Smooth muscle cell (in vitro differentiated cells): ENCODE measurements around the gene ADGRL2. TPM values are rescaled to one million over a fixed set of nuclear protein-coding genes. Genes with fewer than 3 reads are reported as not detected.

Experiments used
- DNase-seq: peaks from one replicate; lab custom pipeline; 2025; ENCODE audit not compliant: unreplicated experiment; lab: John Stamatoyannopoulos, UW
- H2AFZ ChIP-seq: fragments of 200-600 bp; sonication (generic); 2 replicates; pipeline ENCODE4 v1.6.0; 2016; ENCODE audit warnings: antibody characterized with exemption, low read depth, mild to moderate bottlenecking
- H3F3A ChIP-seq: fragments of 200-600 bp; sonication (generic); 2 replicates; pipeline ENCODE4 v1.6.0; 2017; ENCODE audit warnings: antibody characterized with exemption, low read depth
- H3K27ac ChIP-seq: fragments of 200-600 bp; sonication (generic); 2 replicates; pipeline ENCODE4 v1.5.1; 2016; ENCODE audit warnings: low read depth, mild to moderate bottlenecking
- H3K27me3 ChIP-seq: fragments of 200-600 bp; sonication (generic); 2 replicates; pipeline ENCODE4 v1.6.1; 2016; ENCODE audit warnings: low read depth, mild to moderate bottlenecking
- H3K36me3 ChIP-seq: fragments of 200-600 bp; sonication (generic); 2 replicates; pipeline ENCODE4 v1.5.1; 2016; ENCODE audit warnings: low read depth
- H3K4me1 ChIP-seq: fragments of 200-600 bp; sonication (generic); 2 replicates; pipeline ENCODE4 v1.5.1; 2016; ENCODE audit warnings: low read depth
- H3K4me2 ChIP-seq: fragments of 200-600 bp; sonication (generic); 2 replicates; pipeline ENCODE4 v1.6.0; 2016; ENCODE audit warnings: mild to moderate bottlenecking
- H3K4me3 ChIP-seq: fragments of 200-600 bp; sonication (generic); 2 replicates; pipeline ENCODE4 v1.5.1; 2016; ENCODE audit warnings: mild to moderate bottlenecking
- H3K79me2 ChIP-seq: fragments of 200-600 bp; sonication (generic); 2 replicates; pipeline ENCODE4 v1.6.0; 2016; ENCODE audit warnings: low read depth, mild to moderate bottlenecking
- H3K9ac ChIP-seq: fragments of 200-600 bp; sonication (generic); 2 replicates; pipeline ENCODE4 v1.6.0; 2016; ENCODE audit warnings: low read depth
- H3K9me3 ChIP-seq: fragments of 200-600 bp; sonication (generic); replicated peaks from 2 replicates; pipeline ENCODE4 v1.5.1; 2016; ENCODE audit warnings: low read depth
- H4K20me1 ChIP-seq: fragments of 200-600 bp; sonication (generic); 2 replicates; pipeline ENCODE4 v1.6.0; 2016; ENCODE audit warnings: low read depth
- CTCF ChIP-seq: fragments of 200-600 bp; sonication (generic); IDR thresholded peaks from 2 replicates; pipeline ENCODE4 v1.5.1; 2017; ENCODE audit warnings: borderline replicate concordance, mild to moderate bottlenecking, antibody characterized with exemption; ENCODE audit not compliant: insufficient read depth, poor library complexity, severe bottlenecking
- WGBS: methylation state at CpG from one replicate; pipeline ENCODE4 v1.1.7; 2016; ENCODE audit warnings: low lambda C conversion rate; 5-methylcytosine and 5-hydroxymethylcytosine counted together
- polyA plus RNA-seq: library from polyadenylated mRNA; unstranded; fragments of >200 nt; fragmentation: Nextera tagmentation; extraction: Ambion mirVana; gene quantifications from 2 replicates; pipeline ENCODE4 v1.2.1, GENCODE V29; 2016
- total RNA-seq: library from RNA; depleted of rRNA; stranded (reverse); fragments of >200 nt; gene quantifications from 2 replicates; pipeline ENCODE4 v1.2.3, GENCODE V29; 2014

ADGRL2 gene
- total and polyA plus RNA-seq, 2 experiments from 2014 or later, result 25.1 to 119 TPM

DNA sequence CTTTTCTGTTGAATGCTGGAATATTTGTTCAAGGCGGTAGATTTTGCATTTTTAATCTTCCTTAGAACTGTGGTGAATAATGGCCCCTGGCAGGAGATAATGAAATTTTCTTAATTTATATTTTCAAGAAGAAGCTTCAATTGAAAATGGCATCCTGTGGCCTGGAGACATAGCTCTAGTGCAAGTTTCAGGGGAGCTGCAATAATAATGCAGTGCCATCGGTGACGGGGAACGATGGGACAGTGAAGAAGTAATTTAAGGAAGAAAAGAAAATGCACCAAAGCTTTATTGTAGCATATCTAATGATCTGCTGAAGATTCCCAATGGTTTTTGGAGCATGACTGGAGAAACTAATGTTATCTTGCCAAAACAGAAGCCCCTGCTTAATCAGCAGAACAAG, 128.4 kb downstream of the ADGRL2 start:
- H3K4me1 ChIP-seq, result peaks cover 25% of the 10 kb centered on the region
- DNase-seq, result no peak
- H3K9ac ChIP-seq, result no peak overlapping the region
- peaks cover 62% of the 10 kb centered on the region for H3K79me2 ChIP-seq
- H3K36me3 ChIP-seq, result no peaks in the 10 kb centered on the region
- H3F3A ChIP-seq, result no peaks in the 10 kb centered on the region
- H4K20me1 ChIP-seq, result peaks cover 46% of the 10 kb centered on the region
- no peaks in the 10 kb centered on the region for H3K9me3 ChIP-seq
- H3K27me3 ChIP-seq, result no peaks in the 10 kb centered on the region
- 95% methylated on average over 4 of the region's 4 CpGs for WGBS
- H3K27ac ChIP-seq, result no peak overlapping the region
- no peak for TF ChIP-seq CTCF
- H3K4me3 ChIP-seq, result no peak overlapping the region
- no peak overlapping the region for H2AFZ ChIP-seq
- no peak overlapping the region for H3K4me2 ChIP-seq

- Histone ChIP-seq H3K36me3 (no peaks in the 10 kb centered on the region), H3K27me3 (no peaks in the 10 kb centered on the region), H3K27ac (no peak overlapping the region), H2AFZ (no peak overlapping the region), H4K20me1 (peaks cover 23% of the 10 kb centered on the region), H3F3A (no peaks in the 10 kb centered on the region), H3K79me2 (peaks cover 15% of the 10 kb centered on the region), H3K4me1 (no peaks in the 10 kb centered on the region), H3K4me3 (no peak overlapping the region), H3K9me3 (no peaks in the 10 kb centered on the region), H3K9ac (no peak overlapping the region), H3K4me2 (no peak overlapping the region)
- DNase-seq, result no peak
- TF ChIP-seq CTCF, result no peak
- WGBS, result 85% methylated on average over 2 of the region's 2 CpGs
Observed at GRCh38 chr1:81936853-81937252, 136.1 kb downstream of the ADGRL2 start.

DNA sequence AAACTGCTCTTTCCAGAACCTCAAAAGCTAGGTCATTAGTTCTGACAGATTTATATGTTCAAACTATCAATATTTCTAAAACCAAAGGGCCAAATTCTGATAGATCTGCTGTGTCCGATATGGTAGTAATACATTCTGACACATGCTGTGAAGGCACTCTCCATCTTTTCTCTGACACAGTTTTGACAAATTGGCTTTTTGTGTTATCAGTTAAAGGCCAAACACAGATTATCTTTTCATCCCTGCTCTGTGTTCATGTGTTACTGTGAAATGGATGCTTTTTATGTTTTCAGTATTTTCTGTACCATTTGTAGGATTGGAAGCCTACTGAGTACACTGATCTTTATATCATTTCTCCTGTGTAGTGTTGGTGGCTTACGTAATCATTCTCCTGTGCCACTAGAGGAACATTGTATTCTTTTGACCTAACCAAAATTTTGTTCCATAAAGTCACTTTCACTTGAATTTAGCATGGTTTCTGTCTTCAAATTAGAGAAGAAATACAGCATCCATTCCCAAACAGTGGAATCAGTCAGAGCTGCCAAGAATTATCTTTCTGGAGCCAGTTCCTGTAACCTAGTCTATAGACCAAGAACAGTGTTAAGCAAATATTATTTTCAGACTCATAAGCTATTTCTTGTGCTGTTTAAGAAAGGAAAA, 137.2 kb downstream of the ADGRL2 start:
- Histone ChIP-seq H3K4me2 (no peak overlapping the region), H3K9me3 (no peaks in the 10 kb centered on the region), H3K9ac (no peak overlapping the region), H3F3A (no peaks in the 10 kb centered on the region), H3K79me2 (peaks cover 11% of the 10 kb centered on the region), H3K36me3 (no peaks in the 10 kb centered on the region), H3K4me1 (no peaks in the 10 kb centered on the region), H3K4me3 (no peak overlapping the region), H3K27ac (no peak overlapping the region), H2AFZ (no peak overlapping the region), H4K20me1 (peaks cover 24% of the 10 kb centered on the region), H3K27me3 (no peaks in the 10 kb centered on the region)
- 88% methylated on average over 2 of the region's 2 CpGs for WGBS
- TF ChIP-seq CTCF, result no peak
- no peak for DNase-seq

- DNase-seq, result no peak
- no peak overlapping the region for H3K27ac ChIP-seq
- no peaks in the 10 kb centered on the region for H3F3A ChIP-seq
- H3K27me3 ChIP-seq, result no peaks in the 10 kb centered on the region
- 83% methylated on average over 2 of the region's 2 CpGs for WGBS
- H2AFZ ChIP-seq, result no peak overlapping the region
- peaks cover 9% of the 10 kb centered on the region for H3K4me1 ChIP-seq
- peaks cover 40% of the 10 kb centered on the region for H4K20me1 ChIP-seq
- no peak for TF ChIP-seq CTCF
- H3K4me3 ChIP-seq, result no peak overlapping the region
- H3K79me2 ChIP-seq, result peaks cover 41% of the 10 kb centered on the region
- no peak overlapping the region for H3K4me2 ChIP-seq
- peaks cover 5% of the 10 kb centered on the region for H3K36me3 ChIP-seq
- H3K9me3 ChIP-seq, result no peaks in the 10 kb centered on the region
- no peak overlapping the region for H3K9ac ChIP-seq
Observed at GRCh38 chr1:81948495-81948894, 147.8 kb downstream of the ADGRL2 start.
